ENCODE measurements around the gene PRKN.

PRKN gene

DNA sequence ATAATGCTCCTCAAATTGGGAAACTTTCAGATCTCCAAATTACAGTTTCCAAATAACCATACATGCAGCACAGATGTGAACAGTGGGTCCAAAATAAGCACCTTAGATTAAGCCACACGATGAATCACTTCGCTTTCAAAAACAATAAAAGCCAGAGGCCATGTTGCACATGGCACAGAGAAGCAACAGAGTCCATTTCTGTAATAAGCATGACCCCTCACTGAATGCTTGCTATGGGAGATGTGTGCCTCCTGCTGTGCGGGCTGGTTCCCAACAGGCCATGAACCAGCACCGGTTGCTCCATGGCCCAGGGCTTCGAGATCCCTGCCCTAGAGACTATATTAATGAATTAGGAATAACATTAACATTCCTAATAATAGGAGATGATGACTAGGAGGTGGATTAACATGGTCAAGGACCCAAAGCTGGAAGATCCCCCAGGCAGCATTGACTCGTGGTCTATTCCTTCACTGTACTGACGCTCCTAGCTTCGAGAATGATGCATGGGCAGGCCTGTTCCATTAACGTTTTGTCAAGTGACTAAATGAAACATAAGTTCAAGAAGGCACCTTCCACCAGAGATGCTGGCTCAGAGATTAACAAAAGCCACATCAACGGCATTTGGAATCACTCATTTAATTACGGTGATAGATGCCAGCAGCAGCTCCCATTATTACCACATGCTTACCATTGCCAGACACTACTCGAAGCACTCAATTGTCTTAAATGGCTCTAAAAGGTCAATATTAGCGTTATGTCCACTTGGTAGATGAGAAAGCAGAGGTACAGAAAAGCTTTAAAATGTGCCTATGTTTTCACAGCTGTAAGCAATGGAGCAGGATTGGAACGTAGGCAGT, 983.1 kb downstream of the PRKN start:
- no peak for DNase-seq

DNA sequence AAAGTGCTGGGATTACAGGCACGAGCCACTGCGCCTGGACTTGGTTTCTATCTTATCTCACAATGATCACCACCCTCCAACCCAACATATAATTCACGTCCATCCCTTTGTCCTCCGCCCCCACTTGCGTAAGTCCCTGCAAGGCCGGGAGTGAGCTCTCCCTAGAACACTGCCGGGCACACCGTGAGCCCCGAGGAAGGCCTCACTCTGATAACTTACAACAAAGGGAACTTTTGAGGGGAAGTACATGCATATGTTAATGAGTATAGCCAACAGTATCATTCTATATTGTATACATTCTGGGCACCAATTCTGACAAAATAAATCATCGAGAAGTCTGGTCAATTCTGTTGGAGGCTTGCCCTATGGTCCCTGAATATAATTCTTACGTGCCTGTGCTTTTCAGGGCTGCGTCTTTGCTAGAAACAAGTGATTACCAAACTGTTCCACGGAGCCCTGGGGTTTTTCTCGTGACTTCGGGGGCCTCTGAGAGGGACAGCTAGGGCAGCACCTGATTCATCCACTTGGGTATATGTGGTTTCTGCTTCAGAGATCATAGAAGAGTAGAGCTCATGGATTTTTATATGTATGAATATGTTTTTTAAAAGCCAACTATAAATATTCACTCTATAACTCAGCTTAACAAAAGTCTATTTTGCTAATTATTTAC, 983.9 kb downstream of the PRKN start:
- no peak for DNase-seq

- no peak for DNase-seq
Observed at GRCh38 chr6:161740486-161740885, 987.1 kb downstream of the PRKN start.

- DNase-seq: no peak
Observed at GRCh38 chr6:161736781-161737292, 990.7 kb downstream of the PRKN start.

DNA sequence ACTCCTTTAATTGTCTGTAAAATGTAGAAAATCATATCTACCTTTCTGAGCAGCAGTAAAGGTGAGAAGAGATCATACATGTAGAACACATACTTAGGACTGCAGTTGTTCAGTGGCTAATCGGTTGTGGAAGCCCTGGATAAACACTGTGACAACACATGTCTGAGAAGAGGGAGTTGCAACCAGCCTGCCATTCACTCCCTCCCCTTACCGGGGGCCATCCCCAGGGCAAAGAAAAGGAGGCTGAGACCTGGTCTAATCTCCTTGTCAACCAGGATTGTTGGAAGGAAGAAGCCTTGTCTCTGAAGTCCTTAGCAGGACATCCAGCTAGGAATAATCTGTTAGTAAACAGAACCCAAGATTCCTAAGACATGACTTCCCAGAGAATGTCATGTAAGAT, 991.2 kb downstream of the PRKN start:
- no peak for DNase-seq

- no peak for DNase-seq
Observed at GRCh38 chr6:161732594-161732993, 995.0 kb downstream of the PRKN start.

DNA sequence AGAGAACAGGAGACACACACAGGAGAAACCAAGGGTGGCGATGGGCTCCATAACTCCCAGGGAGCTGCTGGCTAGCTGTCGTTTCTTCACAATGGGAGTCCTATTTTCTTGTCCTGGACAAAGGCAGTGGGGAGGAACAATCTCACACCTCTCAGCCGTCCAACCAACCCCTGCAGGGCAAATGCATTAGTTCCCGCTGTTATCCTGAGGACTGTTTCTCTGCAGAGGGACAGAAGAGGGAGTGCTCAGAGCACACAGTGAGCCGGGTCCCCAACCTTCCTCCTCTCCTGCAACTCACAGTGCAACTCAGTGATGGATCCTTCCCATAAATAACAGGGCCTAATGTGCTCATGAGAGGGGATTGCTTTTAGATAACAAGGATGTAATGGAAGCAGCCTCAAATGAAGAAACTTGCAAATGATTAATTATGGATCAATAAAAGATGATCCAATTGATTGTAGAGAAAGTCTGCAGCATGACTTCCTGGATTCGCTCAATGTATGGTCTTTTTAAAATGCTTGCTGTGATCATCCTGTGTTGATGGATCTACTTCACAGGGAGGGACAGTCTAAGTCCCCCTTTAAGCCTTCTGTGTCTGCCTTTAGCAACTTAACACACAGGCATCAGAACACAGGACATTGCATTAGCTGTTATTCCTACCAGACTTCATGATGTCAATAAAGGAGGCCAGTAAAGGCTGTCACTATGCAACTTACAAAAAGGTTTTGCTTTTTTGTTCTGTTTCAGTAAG, 1000.3 kb downstream of the PRKN start:
- no peak for DNase-seq

DNA sequence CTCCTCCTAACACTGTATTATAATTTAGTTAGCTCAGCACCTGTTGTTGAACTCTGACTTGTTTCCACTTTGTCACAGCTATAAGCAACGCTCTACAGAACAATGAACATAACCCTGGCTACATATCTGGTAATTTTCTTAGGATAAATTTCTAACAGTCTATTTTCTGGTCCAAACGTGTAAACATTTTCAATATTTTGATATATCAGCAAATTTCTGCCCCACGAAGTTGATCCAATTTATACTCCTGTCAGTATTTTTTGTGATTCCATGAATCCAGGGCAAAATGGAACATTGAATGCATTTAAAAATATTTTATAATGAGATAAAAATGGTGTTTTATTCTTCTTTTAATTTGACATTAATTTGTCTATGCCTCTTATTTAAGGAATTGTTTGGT, 1005.2 kb downstream of the PRKN start:
- no peak for DNase-seq

GRCh38 chr6:161721511-161721910, 1006.1 kb downstream of the PRKN start:
- DNase-seq: no peak

DNA sequence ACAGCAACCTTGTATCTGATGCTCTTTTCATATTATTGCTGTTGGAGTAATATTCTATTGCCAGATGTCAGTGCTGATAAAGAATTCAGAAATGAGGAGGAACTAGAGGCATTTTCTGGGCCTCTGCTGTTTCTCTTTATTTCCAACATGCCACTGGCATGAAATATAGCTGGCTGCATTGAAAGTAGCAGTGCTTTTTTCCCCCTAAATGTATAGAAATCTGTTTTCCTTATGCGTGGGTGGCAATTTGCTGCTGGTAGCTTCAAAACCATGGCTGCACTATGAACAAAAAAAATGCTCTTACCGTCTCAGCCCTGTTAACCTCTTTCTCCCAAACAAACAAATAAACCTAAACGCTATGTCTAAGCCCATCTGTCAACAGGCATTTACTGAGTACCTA, 1011.4 kb downstream of the PRKN start:
- no peak for DNase-seq

DNA sequence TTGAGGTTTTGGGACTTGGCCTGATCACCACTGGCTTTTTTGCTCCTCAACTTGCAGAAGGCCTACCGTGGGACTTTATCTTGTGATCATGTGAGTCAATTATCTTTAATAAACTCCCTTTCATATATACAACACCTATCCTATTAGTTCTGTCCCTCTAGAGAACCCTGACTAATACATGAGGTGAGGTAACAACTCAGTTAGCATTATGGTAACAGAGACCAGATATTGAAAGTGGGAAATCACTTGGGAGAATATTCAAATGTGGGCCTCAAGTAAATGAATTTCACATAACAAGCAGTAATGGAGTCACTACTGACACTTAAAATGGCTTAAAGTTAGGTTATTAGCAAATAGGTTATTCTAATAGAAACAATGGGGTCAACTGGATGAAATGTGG, 1015.6 kb downstream of the PRKN start:
- no peak for DNase-seq

- no peak for DNase-seq
Observed at GRCh38 chr6:161711515-161711914, 1016.1 kb downstream of the PRKN start.

GRCh38 chr6:161710698-161711097, 1016.9 kb downstream of the PRKN start:
- no peak for DNase-seq

- DNase-seq: no peak
Observed at GRCh38 chr6:161701056-161701455, 1026.5 kb downstream of the PRKN start.

- DNase-seq: no peak
Observed at GRCh38 chr6:161696801-161697200, 1030.8 kb downstream of the PRKN start.

DNA sequence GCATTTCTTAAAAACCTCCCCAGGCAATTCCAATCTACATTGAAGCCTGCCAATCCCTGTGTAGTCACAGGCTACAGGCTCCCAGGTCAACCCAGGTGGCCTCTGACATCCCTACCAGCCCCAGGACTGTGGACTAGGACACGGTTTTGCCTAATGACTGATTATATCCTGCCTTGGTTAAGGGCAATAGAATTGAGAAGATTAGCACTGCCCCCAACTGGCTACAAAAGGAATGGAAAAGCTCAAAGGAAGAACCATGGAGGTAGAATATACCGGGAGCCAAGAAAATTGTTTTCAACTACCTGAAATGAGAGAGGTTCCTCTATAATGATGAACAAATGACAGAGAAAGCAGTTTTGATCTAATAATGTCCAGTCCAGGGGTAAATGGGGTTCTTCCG, 1032.6 kb downstream of the PRKN start:
- DNase-seq: no peak

- no peak for DNase-seq
Observed at GRCh38 chr6:161686655-161687054, 1040.9 kb downstream of the PRKN start.

DNA sequence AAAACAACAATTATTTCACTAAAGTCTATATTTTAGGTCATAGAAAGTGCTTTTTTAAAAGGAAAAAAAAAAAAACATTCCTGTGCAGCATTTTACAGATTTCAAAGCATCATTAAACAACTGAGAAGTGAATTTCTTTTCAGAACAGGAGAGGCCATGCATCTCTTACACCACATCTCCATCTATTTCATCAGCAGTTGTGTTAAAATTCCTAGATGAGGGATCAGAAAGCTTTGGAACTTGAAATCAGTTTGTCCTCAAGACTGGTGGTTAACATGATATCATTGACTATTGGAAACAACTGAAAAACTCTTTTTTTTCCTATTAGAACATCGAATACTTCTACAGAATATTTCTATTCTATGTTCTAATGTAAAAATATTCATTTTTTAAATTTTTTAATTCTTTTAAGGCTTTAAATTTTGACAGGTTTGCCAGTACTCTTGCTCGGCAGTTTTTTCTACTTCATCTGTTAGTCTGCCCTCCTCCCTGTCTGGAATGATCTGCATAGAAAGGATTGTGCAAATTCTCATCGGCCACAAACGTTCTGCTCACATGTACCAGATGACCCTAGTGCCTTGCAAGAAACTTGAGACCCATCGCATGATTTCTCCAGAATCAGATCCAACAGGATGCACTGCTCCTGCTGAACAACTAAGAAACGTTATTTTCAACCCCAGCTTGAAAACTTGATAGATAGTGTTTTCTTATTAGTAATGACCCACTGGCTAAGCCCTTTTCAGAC, 1042.7 kb downstream of the PRKN start:
- DNase-seq: no peak

DNA sequence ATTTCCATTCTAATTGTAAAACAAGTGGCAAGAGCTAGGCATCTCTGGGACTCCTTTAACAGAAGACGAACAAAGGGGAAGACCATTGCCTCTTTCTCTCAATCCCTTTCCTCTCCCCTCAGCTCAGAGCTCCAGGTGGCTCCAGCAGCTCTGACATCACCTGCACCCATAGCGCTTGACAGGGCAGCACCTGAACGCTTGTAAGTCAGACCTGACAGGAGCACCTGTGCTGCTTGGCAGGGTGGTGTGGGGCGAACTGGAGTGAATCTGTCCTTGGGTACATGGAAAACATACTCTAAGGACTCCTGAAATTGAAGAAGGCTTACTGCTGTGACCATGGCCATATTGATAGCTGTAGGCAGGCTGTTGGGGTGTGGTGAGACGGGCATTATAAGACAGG, 1044.2 kb downstream of the PRKN start:
- no peak for DNase-seq

DNA sequence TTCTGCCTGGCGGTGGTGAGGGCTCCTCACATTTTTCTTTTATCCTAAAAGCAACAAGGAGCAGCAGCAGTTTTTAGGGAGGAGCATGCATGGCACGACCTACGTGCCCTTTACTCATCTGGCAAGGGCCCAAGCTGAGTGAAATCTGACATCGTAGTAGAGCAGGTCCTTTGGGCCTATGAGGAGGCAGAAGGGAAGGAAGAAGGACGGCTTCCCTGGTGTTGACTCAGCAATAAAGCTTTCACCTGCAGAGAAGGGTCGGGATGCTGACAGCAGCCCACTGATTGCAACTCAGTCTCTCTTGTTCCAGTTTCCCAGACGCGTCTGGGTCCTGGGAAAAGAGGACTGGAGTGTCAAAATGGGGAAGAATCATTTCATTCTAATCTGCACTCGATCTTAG, 1044.6 kb downstream of the PRKN start:
- DNase-seq: no peak

GRCh38 chr6:161679980-161680538, 1047.5 kb downstream of the PRKN start:
- no peak for DNase-seq

DNA sequence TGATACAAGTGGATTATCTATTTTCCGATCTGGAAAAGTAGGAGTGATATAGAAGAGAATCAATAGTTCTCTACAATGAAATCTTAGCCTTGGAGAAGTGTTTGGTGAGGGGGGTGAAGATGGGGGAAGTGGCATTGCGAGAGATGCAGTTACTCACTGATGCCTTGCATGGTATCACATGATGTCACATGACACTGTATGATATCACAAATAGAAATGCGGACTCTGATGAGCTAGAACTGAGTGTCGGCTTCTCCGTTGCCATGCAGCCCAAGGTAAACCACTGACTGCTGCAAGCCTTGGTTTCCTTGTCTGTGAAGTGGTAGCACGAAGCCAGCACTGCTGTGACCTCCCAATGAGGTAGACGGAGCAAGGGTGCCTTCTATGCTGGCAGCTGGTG, 1050.4 kb downstream of the PRKN start:
- no peak for DNase-seq

DNA sequence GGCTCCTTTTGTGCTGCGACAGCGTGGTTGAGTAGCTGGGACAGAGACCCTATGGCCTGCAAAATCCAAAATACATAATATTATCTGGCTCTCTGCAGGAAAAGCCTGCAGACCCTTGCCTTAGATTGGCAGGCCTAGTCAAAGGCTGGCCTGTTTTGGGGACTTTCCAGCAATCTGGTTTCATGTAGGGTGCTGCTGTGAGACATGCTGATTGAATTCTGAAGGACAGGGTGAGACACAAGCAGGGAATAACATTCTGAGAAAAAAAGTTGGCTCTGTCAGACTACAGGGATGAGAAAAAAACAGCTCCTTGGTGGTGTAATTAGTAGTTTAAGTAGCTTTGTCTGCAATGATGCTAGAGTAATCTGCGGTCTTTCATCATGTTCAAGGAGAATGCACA, 1051.0 kb downstream of the PRKN start:
- DNase-seq: no peak

All from GF-D8 (cell line).